Loucy (cell line): ENCODE results near the gene KIAA1210.

Experiments
- H2AFZ ChIP-seq: fragments of 200-600 bp; sonication (generic); 2 replicates; pipeline ENCODE4 v1.6.0; 2016; ENCODE audit warnings: antibody characterized with exemption, mild to moderate bottlenecking, low read length, moderate library complexity
- H3F3A ChIP-seq: fragments of 200-600 bp; 2 replicates; pipeline ENCODE4 v1.6.0; 2016; ENCODE audit warnings: antibody characterized with exemption, low read depth, mild to moderate bottlenecking
- H3K27me3 ChIP-seq: fragments of 200-600 bp; sonication (generic); 2 replicates; pipeline ENCODE4 v1.6.1; 2014; ENCODE audit warnings: low read length, mild to moderate bottlenecking; ENCODE audit not compliant: insufficient read depth, poor library complexity, severe bottlenecking
- H3K36me3 ChIP-seq: fragments of 200-600 bp; sonication (generic); 2 replicates; pipeline ENCODE4 v1.6.1; 2016; ENCODE audit warnings: low read length; ENCODE audit not compliant: insufficient read depth
- H3K4me1 ChIP-seq: fragments of 200-600 bp; sonication (generic); 2 replicates; pipeline ENCODE4 v1.5.1; 2014; ENCODE audit warnings: low read length, mild to moderate bottlenecking; ENCODE audit not compliant: insufficient read depth, poor library complexity, severe bottlenecking
- H3K4me2 ChIP-seq: fragments of 200-600 bp; sonication (generic); 2 replicates; pipeline ENCODE4 v1.6.0; 2014; ENCODE audit warnings: antibody characterized with exemption, low read length, low read depth, mild to moderate bottlenecking; ENCODE audit not compliant: poor library complexity, severe bottlenecking
- H3K4me3 ChIP-seq: fragments of 200-600 bp; sonication (generic); 2 replicates; pipeline ENCODE4 v1.5.1; 2014; ENCODE audit warnings: low read length, mild to moderate bottlenecking, mixed read lengths; ENCODE audit not compliant: poor library complexity, severe bottlenecking
- H3K79me2 ChIP-seq: fragments of 200-600 bp; sonication (generic); 2 replicates; pipeline ENCODE4 v1.6.1; 2014; ENCODE audit warnings: low read length; ENCODE audit not compliant: insufficient read depth
- H3K9ac ChIP-seq: fragments of 200-600 bp; sonication (generic); 2 replicates; pipeline ENCODE4 v1.6.0; 2014; ENCODE audit warnings: mild to moderate bottlenecking, low read depth, low read length, moderate library complexity; ENCODE audit not compliant: poor library complexity, severe bottlenecking
- H3K9me2 ChIP-seq: fragments of 200-600 bp; sonication (generic); replicated peaks from 2 replicates; pipeline ENCODE4 v1.6.1; 2016; ENCODE audit warnings: low read depth, low read length, mixed read lengths
- H3K9me3 ChIP-seq: fragments of 200-600 bp; sonication (generic); 2 replicates; pipeline ENCODE4 v1.6.1; 2014; ENCODE audit warnings: mild to moderate bottlenecking, antibody characterized with exemption, low read length, low read depth; ENCODE audit not compliant: insufficient read depth
- H4K20me1 ChIP-seq: fragments of 200-600 bp; sonication (generic); 2 replicates; pipeline ENCODE4 v1.6.0; 2014; ENCODE audit warnings: antibody characterized with exemption, low read length, mild to moderate bottlenecking; ENCODE audit not compliant: insufficient read depth, poor library complexity, severe bottlenecking
- CTCF ChIP-seq: fragments of 200-600 bp; sonication (generic); conservative IDR thresholded peaks from 2 replicates; pipeline ENCODE4 v1.5.1; 2014; ENCODE audit warnings: mild to moderate bottlenecking, antibody characterized with exemption, low read length
- EZH2phosphoT487 ChIP-seq: fragments of 200-600 bp; IDR thresholded peaks from 2 replicates; pipeline ENCODE4 v1.6.1; 2018; ENCODE audit warnings: antibody characterized with exemption, mild to moderate bottlenecking, moderate library complexity, borderline replicate concordance

Gene KIAA1210

GRCh38 chrX:119045884-119046283 is 81.7 kb downstream of the KIAA1210 start:
- Histone ChIP-seq H4K20me1 (no peaks in the 10 kb centered on the region), H3K79me2 (no peaks in the 10 kb centered on the region), H3K9me2 (no peaks in the 10 kb centered on the region), H3K9me3 (no peaks in the 10 kb centered on the region), H3K9ac (no peak overlapping the region), H3K4me1 (no peaks in the 10 kb centered on the region), H2AFZ (no peak overlapping the region), H3K4me2 (no peak overlapping the region), H3F3A (no peaks in the 10 kb centered on the region), H3K27me3 (no peaks in the 10 kb centered on the region), H3K36me3 (no peaks in the 10 kb centered on the region), H3K4me3 (no peak overlapping the region)
- TF ChIP-seq EZH2phosphoT487, result no peak
- no peak for TF ChIP-seq CTCF

- no peaks in the 10 kb centered on the region for H3K9me3 ChIP-seq
- no peaks in the 10 kb centered on the region for H3K36me3 ChIP-seq
- no peaks in the 10 kb centered on the region for H3K9me2 ChIP-seq
- TF ChIP-seq EZH2phosphoT487 (no peak), CTCF (no peak)
- H3K9ac ChIP-seq, result no peak overlapping the region
- H4K20me1 ChIP-seq, result no peaks in the 10 kb centered on the region
- no peak overlapping the region for H2AFZ ChIP-seq
- no peaks in the 10 kb centered on the region for H3K4me1 ChIP-seq
- H3K4me2 ChIP-seq, result no peak overlapping the region
- no peaks in the 10 kb centered on the region for H3F3A ChIP-seq
- no peak overlapping the region for H3K4me3 ChIP-seq
- no peaks in the 10 kb centered on the region for H3K79me2 ChIP-seq
- H3K27me3 ChIP-seq, result no peaks in the 10 kb centered on the region
Observed at GRCh38 chrX:119042996-119043395, 84.6 kb downstream of the KIAA1210 start.

GRCh38 chrX:119042040-119042439 is 85.6 kb downstream of the KIAA1210 start:
- Histone ChIP-seq H3K9ac (no peak overlapping the region), H3K79me2 (no peaks in the 10 kb centered on the region)
- TF ChIP-seq CTCF (no peak), EZH2phosphoT487 (no peak)

More at GRCh38 chrX:119042040-119042439, 85.6 kb downstream of the KIAA1210 start:
- no peaks in the 10 kb centered on the region for H3K27me3 ChIP-seq
- H4K20me1 ChIP-seq, result no peaks in the 10 kb centered on the region
- no peak overlapping the region for H3K4me3 ChIP-seq
- H3F3A ChIP-seq, result no peaks in the 10 kb centered on the region
- no peak overlapping the region for H3K4me2 ChIP-seq
- no peaks in the 10 kb centered on the region for H3K36me3 ChIP-seq
- H2AFZ ChIP-seq, result no peak overlapping the region
- H3K9me2 ChIP-seq, result no peaks in the 10 kb centered on the region
- no peaks in the 10 kb centered on the region for H3K4me1 ChIP-seq
- H3K9me3 ChIP-seq, result no peaks in the 10 kb centered on the region
